GM12878 (cell line): ENCODE data around the gene ANAPC4. TPM values are rescaled to one million over a fixed set of nuclear protein-coding genes. Genes with fewer than 3 reads are reported as not detected.

Source experiments
- ATAC-seq: fragments of 200-7000 bp; cut with Tn5 transposase; 3 replicates; pipeline ENCODE4 v1.9.1; 2020; ENCODE audit warnings: mild to moderate bottlenecking, moderate library complexity
- BruUV-seq: library from RNA; stranded (reverse); fragments of 400-500 nt; replicated peaks from 2 replicates; lab custom pipeline; 2021; lab: Mats Ljungman, UMichigan
- CTCF ChIA-PET: fragments of 300-600 bp; sonication (Branson Sonifier 250); formaldehyde crosslinking; extraction: SDS; loops from one replicate; lab custom pipeline; 2021; ENCODE audit warnings: inconsistent platforms; lab: Yijun Ruan, JAX
- POLR2A ChIA-PET: fragments of 350-600 bp; formaldehyde crosslinking; extraction: SDS; loops from one replicate; lab custom pipeline; 2021; ENCODE audit warnings: inconsistent platforms; lab: Charles Lee
- RAD21 ChIA-PET: fragments of 300-600 bp; sonication (Branson Sonifier 250); formaldehyde crosslinking; loops from one replicate; lab custom pipeline; 2023; ENCODE audit warnings: antibody characterized with exemption; ENCODE audit not compliant: unreplicated experiment; lab: Charles Lee
- SMC1A ChIA-PET: fragments of 300-600 bp; sonication (Branson Sonifier 250); formaldehyde crosslinking; loops from one replicate; lab custom pipeline; 2023; ENCODE audit not compliant: unreplicated experiment, uncharacterized antibody; lab: Charles Lee
- DNase-seq: peaks from one replicate; pipeline ENCODE4 v3.0.0-alpha.2; 2011; ENCODE audit warnings: low read depth, low spot score
- FAIRE-seq: peaks from 3 replicates; lab custom pipeline; 2011; peaks lifted over from hg19 to GRCh38; lab: Jason Lieb, UNC
- H2AFZ ChIP-seq: 2 replicates; pipeline ENCODE4 v1.6.0; 2011; ENCODE audit warnings: low read depth, low read length, control low read depth; ENCODE audit not compliant: control insufficient read depth
- H3K27ac ChIP-seq: 2 replicates; pipeline ENCODE4 v1.5.1; 2011; ENCODE audit warnings: control low read depth; ENCODE audit not compliant: control insufficient read depth, insufficient read depth
- H3K27me3 ChIP-seq, 2 experiments: replicated peaks in 1 of 2; 2 replicates each; pipeline versions ENCODE4 v1.6.0 to v1.6.1; 2011; ENCODE audit warnings: low read length in 1 of 2; ENCODE audit not compliant: control insufficient read depth in 2 of 2, insufficient read depth in 2 of 2
- H3K36me3 ChIP-seq, 2 experiments: 2 replicates each; pipeline ENCODE4 v1.5.1; 2011; ENCODE audit warnings: low read length in 1 of 2; ENCODE audit not compliant: control insufficient read depth in 2 of 2, insufficient read depth in 2 of 2
- H3K4me1 ChIP-seq: 2 replicates; pipeline ENCODE4 v1.6.1; 2011; ENCODE audit warnings: mild to moderate bottlenecking, low read length, moderate library complexity, mixed read lengths; ENCODE audit not compliant: control insufficient read depth, insufficient read depth
- H3K4me2 ChIP-seq: 2 replicates; pipeline ENCODE4 v1.6.0; 2011; ENCODE audit warnings: control low read depth; ENCODE audit not compliant: control insufficient read depth, insufficient read depth
- H3K4me3 ChIP-seq: fragments of 200-600 bp; sonication (generic); 2 replicates; pipeline ENCODE4 v1.5.1; 2016
- H3K79me2 ChIP-seq: 2 replicates; pipeline ENCODE4 v1.6.0; 2011; ENCODE audit warnings: low read length; ENCODE audit not compliant: control insufficient read depth, insufficient read depth
- H3K9ac ChIP-seq: 2 replicates; pipeline ENCODE4 v1.8.0; 2011; ENCODE audit warnings: low read length, control low read depth, mixed read lengths; ENCODE audit not compliant: control insufficient read depth, insufficient read depth
- H3K9me3 ChIP-seq: replicated peaks from 3 replicates; pipeline ENCODE4 v1.5.1; 2011; ENCODE audit warnings: mild to moderate bottlenecking, low read length; ENCODE audit not compliant: control insufficient read depth, insufficient read depth
- H4K20me1 ChIP-seq: 2 replicates; pipeline ENCODE4 v1.6.0; 2011; ENCODE audit not compliant: control insufficient read depth, insufficient read depth
- ATF7 ChIP-seq: fragments of 450-650 bp; IDR thresholded peaks from 2 replicates; pipeline ENCODE4 v1.6.1; 2016; ENCODE audit warnings: low read depth, mild to moderate bottlenecking
- CHD4 ChIP-seq: fragments of 200-600 bp; sonication (generic); IDR thresholded peaks from 2 replicates; pipeline ENCODE4 v1.6.1; 2016; ENCODE audit warnings: mild to moderate bottlenecking
- ESRRA ChIP-seq: IDR thresholded peaks from 2 replicates; pipeline ENCODE4 v1.6.1; 2012; ENCODE audit warnings: mild to moderate bottlenecking, low read length, improper control_type of control experiment
- FOS ChIP-seq: IDR thresholded peaks from 3 replicates; pipeline ENCODE4 v1.6.1; 2011; ENCODE audit warnings: borderline replicate concordance; ENCODE audit not compliant: insufficient read length; ENCODE audit errors: extremely low read depth
- IKZF2 ChIP-seq, 2 experiments: fragments of 450-650 bp; IDR thresholded peaks; 2 replicates each; pipeline ENCODE4 v1.6.1; 2017; ENCODE audit warnings: mild to moderate bottlenecking in 2 of 2, moderate library complexity in 2 of 2
- IRF4 ChIP-seq: IDR thresholded peaks from 2 replicates; pipeline ENCODE4 v1.6.1; 2011; ENCODE audit warnings: low read depth, low read length
- JUND ChIP-seq: IDR thresholded peaks from 2 replicates; pipeline ENCODE4 v1.6.1; 2012; ENCODE audit warnings: low read depth, mild to moderate bottlenecking, low read length, improper control_type of control experiment, moderate library complexity
- LARP7 ChIP-seq: fragments of 450-650 bp; IDR thresholded peaks from 2 replicates; pipeline ENCODE4 v1.6.1; 2017; ENCODE audit warnings: mild to moderate bottlenecking
- MEF2A ChIP-seq: IDR thresholded peaks from 2 replicates; pipeline ENCODE4 v1.6.1; 2011; ENCODE audit warnings: low read depth, mild to moderate bottlenecking, low read length, moderate library complexity; ENCODE audit not compliant: insufficient read depth
- NR2F1 ChIP-seq: fragments of 450-650 bp; conservative IDR thresholded peaks from 2 replicates; pipeline ENCODE4 v1.6.1; 2017; ENCODE audit warnings: mild to moderate bottlenecking
- NRF1 ChIP-seq: conservative IDR thresholded peaks from 2 replicates; pipeline ENCODE4 v1.6.1; 2011; ENCODE audit warnings: mild to moderate bottlenecking, low read depth, low read length, improper control_type of control experiment
- PML ChIP-seq: IDR thresholded peaks from 2 replicates; pipeline ENCODE4 v1.6.1; 2012; ENCODE audit warnings: low read length, inconsistent platforms
- POLR2AphosphoS2 ChIP-seq: IDR thresholded peaks from 2 replicates; pipeline ENCODE4 v1.6.1; 2011; ENCODE audit warnings: low read depth, mild to moderate bottlenecking, low read length, improper control_type of control experiment, moderate library complexity
- SMC3 ChIP-seq: IDR thresholded peaks from 2 replicates; pipeline ENCODE4 v1.6.1; 2011; ENCODE audit warnings: low read length, improper control_type of control experiment, borderline replicate concordance
- ZBED1 ChIP-seq: IDR thresholded peaks from 2 replicates; pipeline ENCODE4 v1.6.1; 2016; ENCODE audit warnings: borderline replicate concordance
- WGBS: methylation state at CpG from one replicate; pipeline ENCODE4 v1.1.6; 2016; ENCODE audit warnings: low lambda C conversion rate; ENCODE audit not compliant: insufficient replicate concordance, insufficient coverage; ENCODE audit errors: missing lambda C conversion rate; 5-methylcytosine and 5-hydroxymethylcytosine counted together
- in situ Hi-C: fragments of 300-500 bp; cut with MboI; formaldehyde crosslinking; loops from 9 replicates; pipeline ENCODE4 v1.14.3; 2018; ENCODE audit warnings: mixed read lengths
- intact Hi-C: fragments of 100-400 bp; cut with micrococcal nuclease; formaldehyde crosslinking; loops from one replicate; pipeline ENCODE4 v1.14.2; 2022; ENCODE audit not compliant: unreplicated experiment
- polyA plus RNA-seq, 11 experiments: library from polyadenylated mRNA; depleted of rRNA in 4 of 11; unstranded in 6 of 11; stranded (reverse) in 5 of 11; fragments of >200 nt; fragmentation: Nextera tagmentation in 4 of 11; fragmentation: Illumina TruSeq in 1 of 11; extraction: Ambion mirVana in 4 of 11; extraction: Trizol in 1 of 11; gene quantifications; 1 replicate in 1 of 11; 2 replicates in 10 of 11; pipeline versions ENCODE4 v1.2.1 to v1.2.3, GENCODE V29; 2011 to 2016; ENCODE audit warnings: inconsistent platforms in 2 of 11, missing spikeins in 2 of 11, low read depth in 1 of 11
- total RNA-seq, 4 experiments: library from RNA; depleted of rRNA in 3 of 4; stranded (reverse); fragments of >200 nt in 3 of 4; fragmentation: Illumina TruSeq in 1 of 4; extraction: Trizol in 1 of 4; gene quantifications; 2 replicates each; pipeline versions ENCODE4 v1.2.1 to v1.2.3, GENCODE V29; 2013 to 2021
- TF ChIP-seq, protein P1 (sequence below): IDR thresholded peaks from 2 replicates; pipeline ENCODE4 v1.6.1; 2012; ENCODE audit warnings: low read depth, low read length, improper control_type of control experiment
- TF ChIP-seq, protein P2 (sequence below): fragments of 150-350 bp; IDR thresholded peaks from 2 replicates; pipeline ENCODE4 v1.6.1; 2014; ENCODE audit warnings: mild to moderate bottlenecking, low read depth, low read length
- TF ChIP-seq, protein P3 (sequence below): fragments of 450-650 bp; formaldehyde crosslinking; IDR thresholded peaks from 2 replicates; pipeline ENCODE4 v1.4.0; 2022; ENCODE audit warnings: mild to moderate bottlenecking, moderate library complexity
- TF ChIP-seq, protein P4 (sequence below): fragments of 450-650 bp; IDR thresholded peaks from 2 replicates; pipeline ENCODE4 v1.6.1; 2014; ENCODE audit warnings: mild to moderate bottlenecking

Gene ANAPC4
- total and polyA plus RNA-seq, 10 of the 15 experiments (the other 5 are each of a cell fraction or from before 2014, with no cell fraction given): 16.3 to 50.2 (median 29.9) TPM

DNA sequence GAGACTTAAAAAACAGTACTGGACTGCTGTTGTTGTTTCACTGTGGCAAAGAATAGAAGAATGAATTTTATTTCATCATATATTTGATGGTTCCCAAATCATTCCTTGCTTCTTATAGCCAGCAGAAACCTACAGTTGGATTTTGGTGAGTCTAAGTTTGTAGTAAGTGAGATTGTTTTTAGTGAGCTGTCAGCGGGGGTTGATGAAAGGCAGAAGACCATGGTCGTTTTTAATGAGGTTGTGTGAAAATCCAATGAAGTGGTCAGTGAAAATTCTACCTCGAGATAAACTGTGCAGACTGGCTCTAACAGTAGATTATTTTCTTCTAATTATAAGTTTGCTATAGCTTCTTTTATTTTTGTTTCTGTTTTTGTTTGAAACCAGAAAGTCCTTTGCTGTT is 36.2 kb downstream of the ANAPC4 start (continued):
- TF ChIP-seq, protein P1, sequence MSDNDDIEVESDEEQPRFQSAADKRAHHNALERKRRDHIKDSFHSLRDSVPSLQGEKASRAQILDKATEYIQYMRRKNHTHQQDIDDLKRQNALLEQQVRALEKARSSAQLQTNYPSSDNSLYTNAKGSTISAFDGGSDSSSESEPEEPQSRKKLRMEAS: no peak
- no peak for TF ChIP-seq FOS
- TF ChIP-seq, protein P2, sequence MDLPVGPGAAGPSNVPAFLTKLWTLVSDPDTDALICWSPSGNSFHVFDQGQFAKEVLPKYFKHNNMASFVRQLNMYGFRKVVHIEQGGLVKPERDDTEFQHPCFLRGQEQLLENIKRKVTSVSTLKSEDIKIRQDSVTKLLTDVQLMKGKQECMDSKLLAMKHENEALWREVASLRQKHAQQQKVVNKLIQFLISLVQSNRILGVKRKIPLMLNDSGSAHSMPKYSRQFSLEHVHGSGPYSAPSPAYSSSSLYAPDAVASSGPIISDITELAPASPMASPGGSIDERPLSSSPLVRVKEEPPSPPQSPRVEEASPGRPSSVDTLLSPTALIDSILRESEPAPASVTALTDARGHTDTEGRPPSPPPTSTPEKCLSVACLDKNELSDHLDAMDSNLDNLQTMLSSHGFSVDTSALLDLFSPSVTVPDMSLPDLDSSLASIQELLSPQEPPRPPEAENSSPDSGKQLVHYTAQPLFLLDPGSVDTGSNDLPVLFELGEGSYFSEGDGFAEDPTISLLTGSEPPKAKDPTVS: no peak
- no peak for TF ChIP-seq JUND
- no peak for TF ChIP-seq PML

DNA sequence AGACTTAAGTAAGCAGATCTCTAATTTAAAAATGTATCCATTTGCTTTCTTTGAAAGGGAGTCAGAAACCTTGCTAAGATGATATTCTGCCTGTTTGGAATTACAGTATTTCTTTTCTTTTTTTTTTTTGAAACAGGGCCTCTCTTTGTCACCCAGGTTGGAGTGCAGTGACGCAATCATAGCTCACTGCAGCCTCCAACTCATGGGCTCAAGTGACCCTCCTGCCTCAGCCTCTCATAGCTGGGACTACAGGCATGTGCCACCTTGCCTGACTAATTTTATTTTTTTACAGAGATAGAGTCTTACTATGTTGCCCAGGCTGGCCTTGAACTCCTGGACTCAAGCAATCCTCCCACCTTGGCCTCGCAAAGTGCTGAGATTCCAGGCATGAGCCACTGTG is 40.0 kb downstream of the ANAPC4 start:
- no peak for TF ChIP-seq ATF7
- no peak for TF ChIP-seq POLR2AphosphoS2
- no peak for TF ChIP-seq IKZF2 (IDR thresholded peaks at IDR 0.05)
- TF ChIP-seq MEF2A: no peak
- TF ChIP-seq ZBED1: no peak
- no peak for TF ChIP-seq LARP7
- TF ChIP-seq, protein P3, sequence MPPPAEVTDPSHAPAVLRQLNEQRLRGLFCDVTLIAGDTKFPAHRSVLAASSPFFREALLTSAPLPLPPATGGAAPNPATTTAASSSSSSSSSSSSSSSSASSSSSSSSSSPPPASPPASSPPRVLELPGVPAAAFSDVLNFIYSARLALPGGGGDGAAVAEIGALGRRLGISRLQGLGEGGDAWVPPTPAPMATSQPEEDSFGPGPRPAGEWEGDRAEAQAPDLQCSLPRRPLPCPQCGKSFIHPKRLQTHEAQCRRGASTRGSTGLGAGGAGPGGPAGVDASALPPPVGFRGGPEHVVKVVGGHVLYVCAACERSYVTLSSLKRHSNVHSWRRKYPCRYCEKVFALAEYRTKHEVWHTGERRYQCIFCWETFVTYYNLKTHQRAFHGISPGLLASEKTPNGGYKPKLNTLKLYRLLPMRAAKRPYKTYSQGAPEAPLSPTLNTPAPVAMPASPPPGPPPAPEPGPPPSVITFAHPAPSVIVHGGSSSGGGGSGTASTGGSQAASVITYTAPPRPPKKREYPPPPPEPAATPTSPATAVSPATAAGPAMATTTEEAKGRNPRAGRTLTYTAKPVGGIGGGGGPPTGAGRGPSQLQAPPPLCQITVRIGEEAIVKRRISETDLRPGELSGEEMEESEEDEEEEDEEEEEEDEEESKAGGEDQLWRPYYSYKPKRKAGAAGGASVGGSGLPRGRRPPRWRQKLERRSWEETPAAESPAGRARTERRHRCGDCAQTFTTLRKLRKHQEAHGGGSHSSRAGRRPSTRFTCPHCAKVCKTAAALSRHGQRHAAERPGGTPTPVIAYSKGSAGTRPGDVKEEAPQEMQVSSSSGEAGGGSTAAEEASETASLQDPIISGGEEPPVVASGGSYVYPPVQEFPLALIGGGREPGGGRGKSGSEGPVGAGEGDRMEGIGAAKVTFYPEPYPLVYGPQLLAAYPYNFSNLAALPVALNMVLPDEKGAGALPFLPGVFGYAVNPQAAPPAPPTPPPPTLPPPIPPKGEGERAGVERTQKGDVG: no peak
- TF ChIP-seq NRF1: no peak
- no peak for TF ChIP-seq ESRRA
- TF ChIP-seq, protein P4, sequence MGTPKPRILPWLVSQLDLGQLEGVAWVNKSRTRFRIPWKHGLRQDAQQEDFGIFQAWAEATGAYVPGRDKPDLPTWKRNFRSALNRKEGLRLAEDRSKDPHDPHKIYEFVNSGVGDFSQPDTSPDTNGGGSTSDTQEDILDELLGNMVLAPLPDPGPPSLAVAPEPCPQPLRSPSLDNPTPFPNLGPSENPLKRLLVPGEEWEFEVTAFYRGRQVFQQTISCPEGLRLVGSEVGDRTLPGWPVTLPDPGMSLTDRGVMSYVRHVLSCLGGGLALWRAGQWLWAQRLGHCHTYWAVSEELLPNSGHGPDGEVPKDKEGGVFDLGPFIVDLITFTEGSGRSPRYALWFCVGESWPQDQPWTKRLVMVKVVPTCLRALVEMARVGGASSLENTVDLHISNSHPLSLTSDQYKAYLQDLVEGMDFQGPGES: no peak
- no peak for TF ChIP-seq CHD4
- no peak for TF ChIP-seq SMC3
- no peak for TF ChIP-seq NR2F1
- no peak for TF ChIP-seq IRF4
- TF ChIP-seq, all 136 proteins: peak for 0
- H3K36me3 ChIP-seq: peaks cover 0 to 10% of the 10 kb centered on the region in 2 experiments; a peak in 3 of 4 replicates
- H3K79me2 ChIP-seq: no peaks in the 10 kb centered on the region
- H3K9me3 ChIP-seq: no peaks in the 10 kb centered on the region
- no peak overlapping the region for H3K9ac ChIP-seq
- RAD21 ChIA-PET: no interaction called here
- ATAC-seq (no peak), DNase-seq (no peak), FAIRE-seq (no peak)
- H3K4me3 ChIP-seq: no peak overlapping the region
- no peak overlapping the region for H3K4me2 ChIP-seq
- peaks cover 3% of the 10 kb centered on the region; the same call in 1 of the 2 replicates for H3K4me1 ChIP-seq
- H2AFZ ChIP-seq: no peak overlapping the region
- WGBS: 83% methylated on average over 1 of the region's 2 CpGs
- CTCF ChIA-PET: interaction anchor here (0.8 to 1.7 kb wide), 2 partner anchors 9 to 350 kb away, joined by 3 read pairs; no protein-coding TSS in a partner anchor
- no peak overlapping the region for H3K27ac ChIP-seq
- SMC1A ChIA-PET: no interaction called here
- intact Hi-C loops: no loop called here
- in situ Hi-C loops: no loop called here
- H3K27me3 ChIP-seq: no peaks in the 10 kb centered on the region
- POLR2A ChIA-PET: interaction anchor here (0.7 kb wide), 1 partner anchor 187 kb away, joined by 3 read pairs; no protein-coding TSS in a partner anchor
- no TSS peak for BruUV-seq
- no peaks in the 10 kb centered on the region for H4K20me1 ChIP-seq
